Colonic mucosa (tissue), 4 donors: Measurements from ENCODE around the gene NUP98. TPM values are rescaled to one million over a fixed set of nuclear protein-coding genes. Genes with fewer than 3 reads are reported as not detected.

Experiments used
- DNase-seq: peaks from one replicate; pipeline ENCODE4 v3.0.0-alpha.2; 2020
- H3K27ac ChIP-seq: fragments of 200-600 bp; one replicate; pipeline ENCODE4 v1.8.0; 2021
- H3K27me3 ChIP-seq: fragments of 200-600 bp; one replicate; pipeline ENCODE4 v1.8.0; 2021
- H3K36me3 ChIP-seq: fragments of 200-600 bp; one replicate; pipeline ENCODE4 v1.8.0; 2021
- H3K4me1 ChIP-seq: fragments of 200-600 bp; one replicate; pipeline ENCODE4 v1.8.0; 2021; ENCODE audit warnings: mild to moderate bottlenecking
- H3K4me3 ChIP-seq: fragments of 200-600 bp; one replicate; pipeline ENCODE4 v1.8.0; 2021
- H3K9ac ChIP-seq, 2 donors: one replicate each; pipeline ENCODE4 v1.7.0; 2013; ENCODE audit warnings: control low read depth in 2 of 2, low read depth in 2 of 2, low read length in 2 of 2
- H3K9me3 ChIP-seq: fragments of 200-600 bp; one replicate; pipeline ENCODE4 v1.8.0; 2021
- CTCF ChIP-seq: fragments of 200-600 bp; IDR thresholded peaks from one replicate; pipeline ENCODE4 v1.8.0; 2022; ENCODE audit warnings: antibody characterized with exemption, mild to moderate bottlenecking
- intact Hi-C: fragments of 100-400 bp; cut with DNase I; formaldehyde crosslinking; loops from one replicate; pipeline ENCODE4 v1.14.1; 2022
- total RNA-seq, 2 donors: library from RNA; stranded (reverse); fragmentation: NEBNext Ultra II Directional in 1 of 2; extraction: Animal tissue kit (Norgen Biotek cat#: 25700) in 1 of 2; gene quantifications; one replicate each; pipeline ENCODE4 v1.2.1, GENCODE V29; 2021
- donor health status: healthy.
- donor health status: DM: no; HTN: no; CAD: no.
- donor health status: DM: no; HTN: no; CAD: no.

Gene NUP98
- total RNA-seq, 2 donors from 2014 or later, result 59.2 to 76.7 TPM

- Histone ChIP-seq H3K4me3 (no peak overlapping the region), H3K9me3 (no peaks in the 10 kb centered on the region), H3K27ac (no peak overlapping the region), H3K36me3 (no peaks in the 10 kb centered on the region), H3K9ac (no peak overlapping the region), H3K27me3 (peaks cover 6% of the 10 kb centered on the region), H3K4me1 (no peaks in the 10 kb centered on the region)
- no peak for TF ChIP-seq CTCF
- intact Hi-C loops, result no loop called here
- no peak for DNase-seq
Measured at GRCh38 chr11:3637201-3637600, 160.2 kb downstream of the NUP98 start.

GRCh38 chr11:3635641-3636375, 161.5 kb downstream of the NUP98 start:
- H3K9ac ChIP-seq, result no peak overlapping the region
- no peak for DNase-seq
- no peak overlapping the region for H3K27ac ChIP-seq
- H3K27me3 ChIP-seq, result no peaks in the 10 kb centered on the region
- no peak overlapping the region for H3K4me3 ChIP-seq
- H3K9me3 ChIP-seq, result no peaks in the 10 kb centered on the region
- no peaks in the 10 kb centered on the region for H3K4me1 ChIP-seq
- no peaks in the 10 kb centered on the region for H3K36me3 ChIP-seq
- intact Hi-C loops, result no loop called here
- no peak for TF ChIP-seq CTCF

- no peak for TF ChIP-seq CTCF
- no peaks in the 10 kb centered on the region for H3K4me1 ChIP-seq
- no peaks in the 10 kb centered on the region for H3K36me3 ChIP-seq
- intact Hi-C loops, result no loop called here
- no peak overlapping the region for H3K27ac ChIP-seq
- no peak overlapping the region for H3K9ac ChIP-seq
- no peaks in the 10 kb centered on the region for H3K27me3 ChIP-seq
- no peak overlapping the region for H3K4me3 ChIP-seq
- no peaks in the 10 kb centered on the region for H3K9me3 ChIP-seq
- no peak for DNase-seq
Measured at GRCh38 chr11:3632070-3632660, 165.2 kb downstream of the NUP98 start.

GRCh38 chr11:3631331-3631730, 166.0 kb downstream of the NUP98 start:
- no peak for TF ChIP-seq CTCF

GRCh38 chr11:3627291-3627690, 170.1 kb downstream of the NUP98 start:
- Histone ChIP-seq H3K9me3 (no peaks in the 10 kb centered on the region), H3K27me3 (no peaks in the 10 kb centered on the region), H3K27ac (no peak overlapping the region), H3K4me1 (no peaks in the 10 kb centered on the region), H3K36me3 (no peaks in the 10 kb centered on the region), H3K4me3 (no peak overlapping the region), H3K9ac (no peak overlapping the region)
- no peak for DNase-seq
- TF ChIP-seq CTCF, result no peak
- intact Hi-C loops, result no loop called here

More at GRCh38 chr11:3631331-3631730, 166.0 kb downstream of the NUP98 start:
- no peaks in the 10 kb centered on the region for H3K27me3 ChIP-seq
- no peak overlapping the region for H3K27ac ChIP-seq
- no peak overlapping the region for H3K4me3 ChIP-seq
- H3K9me3 ChIP-seq, result no peaks in the 10 kb centered on the region
- DNase-seq, result no peak
- no peak overlapping the region for H3K9ac ChIP-seq
- intact Hi-C loops, result no loop called here
- no peaks in the 10 kb centered on the region for H3K4me1 ChIP-seq
- H3K36me3 ChIP-seq, result no peaks in the 10 kb centered on the region
